Ecto neural progenitor cell (in vitro differentiated cells): ENCODE results near the gene SENP2.
"Not testable (repeated sequence)": the region's sequence is repeated elsewhere in the genome, so short reads cannot be mapped to it uniquely, and the experiment has no call there.

Experiments used
- DNase-seq: peaks from one replicate; pipeline ENCODE4 v3.0.0-alpha.2; 2018; ENCODE audit warnings: low spot score

SENP2 gene

DNA sequence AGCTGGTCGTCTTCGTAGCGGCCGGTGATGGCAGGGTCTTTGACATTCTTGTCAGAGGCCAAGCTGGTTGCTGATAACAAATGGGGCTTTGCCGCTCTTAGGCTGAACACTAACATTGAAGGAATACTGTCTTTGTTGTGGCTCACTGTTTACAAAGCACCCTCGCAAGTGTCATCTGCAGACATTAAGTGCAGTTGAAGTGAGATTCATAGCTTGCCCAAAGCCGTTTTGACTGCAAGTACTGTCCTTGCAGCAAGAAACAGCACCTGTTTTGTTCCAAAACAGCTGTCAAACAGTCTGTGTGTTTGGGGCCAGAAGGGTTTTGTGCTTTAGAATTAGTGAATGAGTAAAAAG, 568 bp downstream of the SENP2 start:
- DNase-seq = no peak

DNA sequence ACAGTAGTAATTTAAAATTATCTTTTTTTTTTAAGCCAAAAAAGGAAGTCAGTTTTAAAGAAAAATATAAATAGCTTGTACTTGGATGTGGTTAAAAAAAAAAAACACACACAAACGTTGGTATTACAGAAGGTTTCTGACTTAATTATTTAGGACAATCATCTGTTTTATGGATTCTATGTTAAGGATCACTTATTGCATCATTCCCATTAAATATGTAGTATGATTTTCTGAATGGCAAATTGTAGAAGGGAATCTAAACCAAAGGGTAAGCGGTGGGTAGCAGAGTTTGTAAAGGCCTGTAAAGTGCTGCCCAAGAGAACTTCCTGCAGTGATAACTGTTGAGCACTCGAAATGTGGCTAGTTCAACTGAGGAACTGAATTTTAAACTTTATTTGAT, 8.0 kb downstream of the SENP2 start:
- no peak for DNase-seq

DNA sequence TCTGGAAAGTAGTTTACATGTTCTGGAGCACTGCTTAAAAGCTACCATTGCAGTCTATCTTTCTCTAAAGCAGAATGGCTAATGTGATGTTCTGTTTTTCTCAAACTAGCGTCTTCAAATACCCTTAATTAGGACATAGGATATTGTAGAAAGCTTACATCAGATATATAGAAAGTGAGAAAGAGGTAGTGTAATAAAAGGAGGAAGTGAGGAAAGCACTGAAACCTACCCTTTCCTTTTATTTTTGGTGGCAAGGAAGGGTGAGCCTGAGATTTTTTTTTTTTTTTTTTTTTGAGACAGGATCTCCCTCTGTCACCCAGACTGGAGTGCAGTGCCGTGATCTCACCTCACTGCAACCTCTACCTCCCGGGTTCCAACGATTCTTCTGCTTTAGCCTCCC, 9.4 kb downstream of the SENP2 start:
- no peak for DNase-seq

DNA sequence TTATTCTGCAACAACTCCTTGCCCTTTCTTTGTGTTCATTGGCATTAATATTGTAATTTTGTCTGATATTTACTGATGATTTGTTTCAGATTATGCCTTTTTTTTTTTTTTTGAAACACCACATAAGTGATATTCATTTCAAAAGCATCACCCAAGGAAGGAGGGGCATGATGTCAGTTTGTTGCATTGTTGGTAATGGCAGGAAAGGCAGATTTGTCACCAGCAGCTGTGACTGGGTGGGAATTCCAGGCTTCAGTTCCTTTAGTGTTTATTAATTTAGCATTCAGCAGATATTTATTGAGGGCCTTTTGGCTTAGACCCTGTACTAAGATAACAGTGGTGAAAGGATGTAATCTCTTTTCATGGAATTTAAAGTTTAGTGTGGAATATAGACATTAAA, 19.5 kb downstream of the SENP2 start:
- DNase-seq = no peak

DNA sequence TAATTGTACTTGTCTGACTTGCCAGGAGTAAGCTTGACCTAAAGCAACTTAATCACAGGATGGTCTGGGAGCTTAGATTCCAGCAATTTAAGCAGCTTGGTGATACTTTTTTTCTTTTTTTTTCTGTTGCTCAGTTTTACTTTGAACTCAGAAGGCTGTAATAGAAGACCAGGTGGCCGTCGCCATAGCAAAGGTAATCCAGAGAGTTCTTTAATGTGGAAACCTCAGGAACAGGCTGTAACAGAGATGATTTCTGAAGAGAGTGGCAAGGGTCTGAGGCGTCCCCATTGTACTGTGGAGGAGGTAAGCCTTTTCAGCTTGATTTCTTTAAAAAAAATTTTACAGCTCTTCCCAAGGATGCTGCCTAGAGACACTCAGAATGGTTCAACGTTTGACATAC, 20.1 kb downstream of the SENP2 start:
- DNase-seq = no peak

DNA sequence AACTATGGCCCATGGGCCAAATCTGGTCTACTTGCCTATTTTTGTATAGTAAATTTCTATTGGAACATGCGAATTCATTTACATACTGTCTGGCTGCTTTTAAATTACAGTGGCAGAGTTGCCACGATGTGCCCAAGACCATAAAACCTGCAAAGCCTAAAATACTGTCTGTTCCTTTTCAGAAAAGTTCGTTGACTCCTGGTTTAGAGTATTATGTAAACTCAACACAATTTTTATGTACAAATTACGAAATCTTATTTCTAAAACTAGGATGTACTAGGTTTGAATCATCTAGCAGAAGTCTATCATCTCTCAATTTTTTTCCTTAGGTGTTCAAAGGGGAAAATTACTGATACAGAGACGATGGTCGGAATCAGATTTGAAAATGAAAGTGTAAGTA, 26.9 kb downstream of the SENP2 start:
- DNase-seq = no peak

DNA sequence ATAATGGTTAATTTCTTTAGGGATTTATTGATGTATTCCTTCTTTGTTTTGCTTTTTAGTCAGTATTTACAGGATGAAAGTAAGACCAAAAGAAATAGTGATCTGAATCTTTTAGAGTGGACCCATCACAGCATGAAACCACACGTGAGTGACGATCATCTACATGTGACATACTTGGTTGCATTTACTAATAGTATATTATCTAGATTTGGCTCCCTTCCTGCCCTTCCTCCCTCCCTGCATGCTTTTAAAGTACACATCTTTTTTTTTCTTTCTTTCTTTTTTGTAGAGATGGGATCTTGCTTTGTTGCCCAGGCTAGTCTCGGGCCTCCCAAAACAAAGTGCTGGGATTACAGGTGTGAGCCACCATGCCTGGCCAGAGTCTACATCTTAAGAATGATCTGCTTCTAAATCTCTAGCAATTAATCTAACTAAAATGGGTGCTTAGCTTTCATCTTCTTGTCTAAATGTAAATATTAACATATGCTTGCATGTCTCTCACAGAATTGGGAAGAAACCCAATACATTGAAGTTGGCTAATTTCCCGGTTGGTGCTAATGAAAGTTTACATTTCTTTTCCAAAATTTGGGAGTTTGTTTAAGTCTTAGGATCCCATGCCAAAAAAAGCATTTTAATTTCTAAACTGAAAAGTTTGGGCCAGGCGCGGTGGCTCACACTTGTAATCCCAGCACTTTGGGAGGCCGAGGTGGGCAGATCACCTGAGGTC, 38.0 kb downstream of the SENP2 start:
- no peak for DNase-seq

DNA sequence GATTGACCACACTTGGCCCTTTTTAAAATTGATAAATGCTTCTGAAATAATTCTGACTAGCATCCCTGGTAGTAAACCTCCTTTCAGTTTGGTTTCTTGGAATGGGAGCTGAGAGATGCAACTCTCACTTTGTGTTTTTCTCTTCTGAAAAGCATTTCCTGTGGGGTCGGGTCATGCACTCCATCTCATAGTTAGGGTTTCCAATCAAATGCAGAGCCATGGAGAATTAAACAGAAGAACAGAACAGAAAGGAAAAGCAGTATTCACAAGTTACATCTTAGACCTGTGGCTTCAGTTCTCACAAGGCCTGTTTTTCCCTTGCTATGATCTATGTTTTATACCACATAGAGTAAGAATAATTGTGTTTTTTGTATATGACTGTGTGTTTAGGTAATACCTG, 39.7 kb downstream of the SENP2 start:
- no peak for DNase-seq

DNA sequence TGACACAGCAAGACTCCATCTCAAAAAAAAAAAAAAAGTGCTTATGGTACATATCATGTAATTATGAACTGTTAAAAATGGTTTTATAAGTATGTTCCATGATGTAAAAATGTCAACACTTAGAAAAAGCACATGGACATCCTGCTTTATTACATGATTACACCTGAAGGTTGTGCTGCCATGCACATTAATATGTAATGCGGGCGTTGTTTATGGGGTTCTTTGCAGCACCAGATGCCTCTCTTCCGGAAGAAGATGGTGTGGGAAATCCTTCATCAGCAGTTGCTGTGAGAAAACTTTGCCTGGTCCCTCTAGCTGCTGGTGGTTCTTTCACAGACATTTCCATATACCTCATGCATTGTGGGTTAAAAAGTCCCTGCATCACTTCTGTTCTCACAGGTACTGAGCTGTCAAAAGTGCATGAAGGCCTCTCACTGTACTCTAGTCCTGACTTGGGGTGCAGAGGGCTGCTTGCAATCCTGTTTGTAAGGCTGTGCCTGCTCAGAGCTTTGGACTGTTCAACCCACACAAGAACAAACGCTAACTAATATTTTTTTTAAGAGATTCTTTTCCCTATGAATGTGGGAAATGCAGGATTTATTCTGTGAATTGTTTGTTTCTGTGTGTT, 43.6 kb downstream of the SENP2 start:
- DNase-seq = no peak

DNA sequence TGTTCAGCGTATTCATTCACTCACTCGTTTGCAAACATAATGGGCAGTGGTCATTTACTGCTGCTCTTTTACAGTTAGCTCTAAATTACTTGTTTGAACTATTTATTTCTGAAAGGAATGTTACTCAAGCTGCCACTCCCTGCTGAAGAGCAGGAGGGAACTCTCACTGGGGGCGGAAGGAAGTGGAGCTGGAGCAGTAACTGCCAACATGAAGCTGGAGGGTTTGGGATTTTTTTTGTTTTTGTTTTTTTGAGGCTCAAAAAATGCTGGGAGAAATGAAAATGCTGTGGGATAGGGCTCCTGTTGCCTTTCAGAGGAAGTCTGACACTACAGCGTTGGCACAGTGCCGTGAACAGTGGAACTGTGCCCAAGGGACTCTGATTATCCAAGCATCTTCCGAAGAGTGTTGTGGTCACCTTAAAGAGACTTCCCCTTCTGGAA, 44.1 kb downstream of the SENP2 start:
- no peak for DNase-seq

DNA sequence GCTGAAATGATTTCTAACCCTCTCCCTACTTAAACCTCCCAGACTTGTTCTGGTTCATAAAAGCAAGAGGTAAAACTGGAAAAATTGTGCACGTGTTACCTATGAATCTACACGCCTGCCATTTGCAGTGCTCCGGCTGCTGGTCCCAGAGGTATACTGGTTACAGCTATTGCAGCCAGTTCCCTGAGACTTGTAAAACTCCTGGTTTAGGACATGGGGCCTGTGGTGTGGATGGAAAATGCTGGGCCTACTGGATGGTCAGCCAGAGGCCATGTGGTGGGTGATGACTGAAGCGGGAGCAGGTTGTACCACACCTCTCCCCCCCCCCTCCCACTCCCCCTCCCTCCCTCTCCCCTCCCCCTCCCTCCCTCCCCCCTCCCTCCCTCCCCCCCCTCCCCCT, 45.0 kb downstream of the SENP2 start:
- no peak for DNase-seq

DNA sequence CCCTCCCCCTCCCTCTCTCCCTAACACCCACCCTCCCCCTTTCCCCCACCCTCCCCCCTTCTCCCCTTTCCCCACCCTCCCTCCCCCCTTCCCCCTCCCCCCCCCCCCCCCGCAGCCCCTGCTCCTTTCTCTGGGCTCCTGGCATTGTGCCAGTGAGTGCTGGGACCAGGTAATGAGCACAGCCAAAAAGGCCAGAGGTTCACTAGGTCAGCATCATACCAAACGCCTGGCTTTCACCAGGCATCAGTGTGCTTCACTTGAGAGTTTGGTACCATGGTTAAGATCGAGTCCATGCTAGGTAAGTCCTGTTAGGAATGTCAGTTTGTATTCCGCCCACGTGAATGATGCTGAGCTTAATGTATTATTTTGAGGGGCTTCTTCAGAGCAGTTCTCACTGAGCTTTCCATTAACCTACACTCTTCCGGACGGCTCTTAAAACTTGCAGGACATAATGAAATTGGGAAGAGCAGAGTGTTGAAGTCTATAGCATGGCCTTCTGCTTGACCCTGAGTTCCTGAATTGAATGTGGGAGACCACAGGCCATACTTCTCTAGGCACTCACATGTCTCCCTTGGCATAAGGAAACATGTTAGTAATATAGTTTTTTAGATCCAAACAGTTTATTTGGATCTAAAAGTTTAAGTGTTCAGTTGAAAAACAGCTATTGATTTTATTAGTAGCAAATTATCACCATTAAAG, 45.6 kb downstream of the SENP2 start:
- no peak for DNase-seq

DNA sequence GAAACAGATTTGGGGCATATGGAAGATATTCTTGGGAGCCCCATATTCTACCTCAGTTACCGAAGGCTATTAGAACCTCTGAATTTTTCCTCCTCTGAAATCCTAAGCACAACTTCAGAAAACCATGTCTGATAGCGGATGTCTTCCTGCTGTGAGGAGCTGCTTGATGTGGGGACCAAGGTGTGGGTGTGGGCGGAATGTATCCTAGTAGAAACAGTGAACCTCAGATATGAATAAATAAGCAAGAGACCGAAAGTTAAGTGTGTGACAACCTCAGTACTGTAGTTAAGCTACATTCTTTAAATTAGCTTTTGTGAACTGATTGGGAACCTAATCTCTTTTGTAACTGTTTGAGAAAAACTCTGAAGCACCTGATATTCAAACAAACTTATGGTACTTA, 46.9 kb downstream of the SENP2 start:
- DNase-seq = no peak

DNA sequence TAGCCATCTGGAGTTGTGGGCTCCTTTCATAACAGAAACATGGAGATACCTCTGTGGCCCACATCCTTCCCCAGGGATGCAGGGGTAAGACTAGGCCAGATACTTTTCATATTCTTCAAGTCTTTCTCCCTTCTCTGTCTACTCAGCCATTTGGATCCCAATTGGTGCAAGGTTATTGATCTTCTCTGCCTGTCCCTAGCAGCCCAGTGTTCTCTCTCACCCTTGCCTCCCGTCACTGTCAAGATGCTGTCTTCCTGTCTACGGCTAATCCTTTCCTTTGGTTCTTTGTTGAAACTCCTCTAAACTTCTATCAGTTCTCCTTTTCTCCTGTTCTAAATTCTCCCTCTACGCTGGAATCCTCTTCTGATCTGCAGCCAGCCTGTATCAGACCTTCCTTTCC, 51.3 kb downstream of the SENP2 start:
- DNase-seq = no peak

DNA sequence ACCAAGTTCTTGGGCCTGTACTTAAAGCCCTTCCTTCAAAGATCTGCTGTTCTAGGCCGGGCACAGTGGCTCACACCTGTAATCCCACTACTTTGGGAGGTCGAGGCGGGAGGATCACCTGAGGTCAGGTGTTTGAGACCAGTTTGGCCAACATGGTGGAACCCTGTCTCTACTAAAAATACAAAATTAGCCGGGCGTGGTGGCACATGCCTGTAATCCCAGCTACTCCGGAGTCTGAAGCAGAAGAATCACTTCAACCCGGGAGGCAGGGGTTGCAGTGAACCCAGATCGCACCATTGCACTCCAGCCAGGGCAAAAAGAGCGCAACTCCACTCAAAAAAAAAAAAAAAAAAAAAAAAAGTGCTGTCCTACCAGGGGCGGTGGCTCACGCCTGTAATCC, 52.6 kb downstream of the SENP2 start:
- not testable (repeated sequence) for DNase-seq

DNA sequence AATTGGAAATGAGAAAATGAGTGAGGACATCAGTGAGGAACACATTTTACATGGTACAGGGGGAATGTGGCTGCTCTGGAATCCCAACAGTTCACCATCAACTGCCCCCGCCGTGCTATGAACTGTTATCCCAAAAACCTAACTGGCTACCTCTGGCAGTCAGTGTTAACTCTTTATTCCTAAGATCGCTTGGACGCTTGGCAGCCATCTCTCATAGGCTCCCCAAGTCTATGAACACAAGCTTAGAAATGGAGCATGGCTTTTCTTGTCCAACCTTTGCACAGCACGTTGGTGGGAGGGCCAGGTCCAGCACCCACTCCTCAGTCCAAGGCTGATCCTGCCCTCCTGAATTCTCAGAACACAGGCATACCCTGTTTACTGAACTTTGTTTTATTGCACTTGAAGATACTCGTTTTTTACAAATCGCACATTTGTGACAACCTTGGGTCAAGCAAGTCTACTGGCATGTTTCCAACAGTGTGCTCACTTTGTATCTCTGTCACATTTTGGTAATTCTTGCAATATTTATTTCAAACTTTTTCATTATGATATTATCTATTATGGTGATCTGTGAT, 53.6 kb downstream of the SENP2 start:
- DNase-seq = no peak

DNA sequence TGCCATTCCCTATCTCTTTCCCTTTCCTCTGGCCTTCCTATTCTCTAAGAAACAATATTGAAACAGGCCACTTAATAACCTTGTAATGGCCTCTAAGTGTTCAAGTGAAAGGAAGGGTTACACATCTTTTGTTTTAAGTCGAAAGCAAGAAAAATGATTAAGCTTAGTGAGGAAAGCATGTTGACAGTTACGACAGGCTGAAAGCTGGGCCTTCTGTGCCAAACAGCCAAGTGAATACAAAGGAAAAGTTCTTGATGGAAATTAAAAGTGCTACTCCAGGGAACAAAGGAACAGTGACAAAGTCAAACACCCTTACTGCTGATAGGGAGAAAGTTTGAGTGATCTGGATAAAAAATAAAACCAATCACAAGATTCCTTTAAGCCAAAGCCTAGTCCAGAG, 54.2 kb downstream of the SENP2 start:
- DNase-seq = no peak

DNA sequence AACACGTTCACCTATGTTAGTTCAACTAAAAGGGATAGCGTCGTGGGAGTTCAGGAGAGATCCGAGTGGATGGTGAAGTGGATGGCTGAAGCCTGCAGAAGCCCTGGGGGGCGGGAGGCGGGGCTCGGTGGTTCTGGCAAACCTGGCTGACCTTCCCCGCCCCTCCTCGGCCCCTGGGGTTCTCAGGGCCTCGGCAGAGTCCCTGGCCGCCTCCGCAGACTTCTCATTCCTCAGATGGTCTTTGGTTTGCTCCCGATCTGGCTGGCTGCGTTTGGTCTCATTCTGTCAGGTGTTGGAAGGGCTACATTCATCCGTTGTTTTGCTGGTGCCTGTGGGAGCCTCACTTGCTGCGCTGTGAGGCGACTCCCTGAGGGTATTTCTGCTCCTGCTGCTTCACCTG, 59.1 kb downstream of the SENP2 start:
- DNase-seq = not testable (repeated sequence)

DNA sequence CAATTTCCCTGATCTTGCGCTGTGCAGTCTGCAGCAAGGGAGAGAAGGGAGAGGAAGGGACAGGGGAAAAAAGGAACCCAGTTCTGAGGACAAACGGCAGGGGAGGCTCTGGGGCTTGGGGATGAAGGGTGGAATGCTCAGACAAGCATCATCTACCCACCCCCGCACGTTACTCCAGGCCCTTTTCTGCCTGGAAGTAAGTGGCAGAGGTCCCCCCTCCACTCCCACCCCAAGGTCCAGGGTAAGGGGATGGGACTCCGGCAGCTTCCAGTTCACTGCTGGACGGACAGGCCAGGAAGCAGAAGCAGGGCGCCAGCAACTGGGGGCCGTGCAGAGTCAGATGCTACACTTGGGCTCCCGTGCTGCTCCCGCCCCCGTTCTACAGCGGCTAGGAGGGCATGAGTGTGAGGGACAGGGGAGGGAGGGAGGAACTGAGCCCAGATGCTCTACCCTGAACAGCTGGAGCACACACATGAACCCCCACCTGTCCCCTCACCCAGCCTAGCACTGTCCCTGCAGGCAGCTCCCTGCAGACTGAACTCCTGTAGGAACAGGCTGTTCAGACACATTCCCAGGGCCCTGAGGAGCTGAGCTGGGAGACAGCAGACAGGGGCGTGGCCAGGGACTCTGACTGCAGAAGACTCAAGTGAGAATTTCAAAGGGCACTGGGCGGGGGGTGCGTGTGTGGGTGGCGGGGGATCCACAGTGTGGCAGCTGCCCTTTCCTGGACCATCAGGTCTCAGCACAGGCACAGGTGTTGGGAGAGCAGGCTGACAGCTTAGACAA, 59.7 kb downstream of the SENP2 start:
- DNase-seq = peak; percentile 60

DNA sequence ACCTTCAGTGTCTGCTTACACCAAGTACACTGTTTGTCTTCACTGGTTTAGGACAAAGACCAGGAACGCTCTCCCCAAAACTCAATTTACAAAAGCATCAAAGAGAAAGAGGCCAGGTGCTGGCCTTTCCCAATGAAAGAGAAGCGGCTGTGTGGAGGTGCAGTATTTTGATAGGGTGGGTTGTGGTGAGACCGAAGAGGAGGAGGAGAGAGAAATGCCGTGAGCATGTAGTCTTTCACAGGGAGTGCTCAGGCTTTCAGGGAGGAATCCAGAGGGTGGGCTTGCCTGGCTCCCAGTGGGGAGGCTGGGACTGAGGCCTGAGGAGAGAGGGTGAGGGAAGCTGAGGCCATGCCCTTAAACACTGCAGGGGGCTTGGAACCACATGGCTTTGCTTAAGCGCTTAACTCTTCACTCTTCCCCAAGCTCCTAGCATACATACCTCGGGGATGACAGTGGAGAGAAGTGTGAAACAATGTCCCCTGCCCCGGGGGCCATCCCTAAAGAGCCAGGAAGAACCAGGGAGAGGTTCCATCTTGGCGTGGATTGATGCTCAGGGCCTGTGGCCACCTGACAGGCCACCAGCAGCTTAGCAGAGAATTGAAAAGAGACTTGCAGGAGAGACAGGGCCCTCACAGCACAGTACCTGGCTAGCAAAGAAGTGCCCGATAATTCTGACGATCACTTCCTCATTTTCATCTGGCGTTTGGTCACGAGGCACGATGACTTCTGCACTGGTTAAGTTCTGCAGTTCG, 60.5 kb downstream of the SENP2 start:
- DNase-seq = no peak

DNA sequence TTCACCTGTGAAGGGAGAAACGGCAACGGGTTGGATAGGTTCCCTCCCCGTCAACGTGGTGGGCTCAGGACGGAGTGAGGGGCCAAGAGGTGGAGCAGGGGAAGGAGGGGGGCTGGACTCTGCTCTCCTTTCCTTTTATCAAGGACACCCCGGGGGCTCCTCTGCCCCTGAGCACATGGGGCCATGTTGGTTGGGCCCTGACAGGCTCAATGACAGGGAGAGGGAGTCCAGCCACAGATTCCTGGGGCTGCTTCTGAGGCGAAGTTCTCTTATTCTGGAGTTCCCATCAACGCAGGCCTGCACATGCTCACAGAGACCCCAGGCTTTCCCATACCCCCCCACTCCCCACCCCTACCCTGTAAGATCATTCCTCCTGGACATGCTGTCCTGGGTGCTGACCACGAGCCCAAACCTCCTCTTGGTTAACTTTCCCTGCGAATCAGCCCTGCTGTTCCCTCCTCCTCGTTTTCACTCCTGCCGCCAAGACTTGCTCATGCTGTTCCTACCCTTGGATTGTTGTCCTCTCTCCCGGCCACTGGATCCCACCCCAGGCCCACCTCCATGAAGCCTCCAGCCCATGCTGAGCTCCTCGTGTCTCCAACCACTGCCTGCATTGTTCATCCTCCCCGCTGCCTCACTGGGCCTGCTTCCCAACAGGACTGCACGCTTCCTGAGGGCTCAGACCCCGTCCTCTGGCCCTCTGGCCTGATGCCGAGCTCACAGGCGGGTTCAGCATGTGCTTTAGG, 61.2 kb downstream of the SENP2 start:
- no peak for DNase-seq
